IMR-90 (cell line): ENCODE measurements around the gene KRT6C. TPM values are rescaled to one million over a fixed set of nuclear protein-coding genes. Genes with fewer than 3 reads are reported as not detected.

Source experiments
- ATAC-seq: fragments of 200-7000 bp; cut with Tn5 transposase; 2 replicates; pipeline ENCODE4 v1.9.1; 2020; ENCODE audit warnings: low read depth, mild to moderate bottlenecking, moderate library complexity
- BruUV-seq: library from RNA; stranded (reverse); fragments of 400-500 nt; replicated peaks from 2 replicates; lab custom pipeline; 2021; lab: Mats Ljungman, UMichigan
- CTCF ChIA-PET: fragments of 300-600 bp; formaldehyde crosslinking; extraction: SDS; loops from one replicate; lab custom pipeline; 2021; ENCODE audit warnings: antibody characterized with exemption; lab: Yijun Ruan, JAX
- POLR2A ChIA-PET: fragments of 300-600 bp; sonication (Branson Sonifier 250); formaldehyde crosslinking; loops from one replicate; lab custom pipeline; 2022; ENCODE audit warnings: antibody characterized with exemption; ENCODE audit not compliant: unreplicated experiment; lab: Charles Lee
- DNase-seq: peaks from one replicate; pipeline ENCODE4 v3.0.0; 2013
- H2AFZ ChIP-seq: replicated peaks from 2 replicates; pipeline ENCODE3; 2013; ENCODE audit warnings: low read length, mild to moderate bottlenecking; ENCODE audit not compliant: poor library complexity
- H2AK5ac ChIP-seq: 2 replicates; pipeline ENCODE4 v1.6.1; 2013; ENCODE audit warnings: low read depth, low read length, inconsistent platforms
- H2AK9ac ChIP-seq: replicated peaks from 2 replicates; pipeline ENCODE3; 2013; ENCODE audit warnings: mild to moderate bottlenecking, low read depth, low read length, moderate library complexity; ENCODE audit not compliant: poor library complexity
- H2BK120ac ChIP-seq: 2 replicates; pipeline ENCODE4 v1.6.1; 2013; ENCODE audit warnings: low read depth, low read length, inconsistent platforms
- H2BK15ac ChIP-seq: 3 replicates; pipeline ENCODE4 v1.6.1; 2013; ENCODE audit warnings: low read depth, low read length, inconsistent platforms
- H2BK20ac ChIP-seq: 2 replicates; pipeline ENCODE4 v1.6.1; 2013; ENCODE audit warnings: low read depth, mild to moderate bottlenecking, inconsistent platforms, low read length, moderate library complexity
- H2BK5ac ChIP-seq: 2 replicates; pipeline ENCODE4 v1.6.1; 2013; ENCODE audit warnings: mild to moderate bottlenecking, low read depth, low read length, inconsistent platforms; ENCODE audit not compliant: poor library complexity, severe bottlenecking
- H3K14ac ChIP-seq: replicated peaks from 2 replicates; pipeline ENCODE4 v1.6.1; 2013; ENCODE audit warnings: low read depth, low read length, inconsistent platforms
- H3K18ac ChIP-seq: 2 replicates; pipeline ENCODE4 v1.6.1; 2013; ENCODE audit warnings: low read depth, low read length, control low read depth
- H3K23ac ChIP-seq: 2 replicates; pipeline ENCODE4 v1.6.1; 2013; ENCODE audit warnings: low read depth, low read length, inconsistent platforms
- H3K27ac ChIP-seq: 2 replicates; pipeline ENCODE4 v1.5.1; 2013; ENCODE audit warnings: mild to moderate bottlenecking, control low read depth, low read length; ENCODE audit not compliant: insufficient read depth
- H3K27me3 ChIP-seq: 2 replicates; pipeline ENCODE4 v1.6.1; 2013; ENCODE audit warnings: low read length; ENCODE audit not compliant: control insufficient read depth, insufficient read depth
- H3K36me3 ChIP-seq: 2 replicates; pipeline ENCODE4 v1.6.1; 2013; ENCODE audit warnings: low read length, mixed read lengths; ENCODE audit not compliant: control insufficient read depth, insufficient read depth
- H3K4ac ChIP-seq: 2 replicates; pipeline ENCODE4 v1.6.1; 2013; ENCODE audit warnings: low read depth, low read length, inconsistent platforms
- H3K4me1 ChIP-seq: 2 replicates; pipeline ENCODE4 v1.6.1; 2013; ENCODE audit warnings: low read length, mixed read lengths; ENCODE audit not compliant: control insufficient read depth, insufficient read depth
- H3K4me2 ChIP-seq: 2 replicates; pipeline ENCODE4 v1.6.1; 2013; ENCODE audit warnings: low read depth, mild to moderate bottlenecking, control low read depth, low read length, moderate library complexity
- H3K4me3 ChIP-seq: 2 replicates; pipeline ENCODE4 v1.5.1; 2013; ENCODE audit warnings: low read depth, mild to moderate bottlenecking, control low read depth, low read length, moderate library complexity; ENCODE audit not compliant: insufficient read depth
- H3K56ac ChIP-seq: 2 replicates; pipeline ENCODE4 v1.6.1; 2013; ENCODE audit warnings: low read length, inconsistent platforms; ENCODE audit not compliant: insufficient read depth; ENCODE audit errors: extremely low read depth
- H3K79me1 ChIP-seq, 2 experiments: 2 replicates each; pipeline ENCODE4 v1.6.1; 2013; ENCODE audit warnings: low read length in 2 of 2, inconsistent platforms in 1 of 2, low read depth in 1 of 2
- H3K9ac ChIP-seq: 2 replicates; pipeline ENCODE4 v1.6.1; 2013; ENCODE audit warnings: low read depth, low read length, control low read depth
- H3K9me1 ChIP-seq: 2 replicates; pipeline ENCODE4 v1.6.1; 2013; ENCODE audit warnings: low read length, inconsistent platforms; ENCODE audit not compliant: insufficient read depth
- H3K9me3 ChIP-seq: 2 replicates; pipeline ENCODE4 v1.6.1; 2013; ENCODE audit warnings: low read length; ENCODE audit not compliant: control insufficient read depth, insufficient read depth
- H4K20me1 ChIP-seq: 2 replicates; pipeline ENCODE4 v1.6.1; 2013; ENCODE audit warnings: low read length, inconsistent platforms; ENCODE audit not compliant: insufficient read depth
- H4K5ac ChIP-seq: 2 replicates; pipeline ENCODE4 v1.6.1; 2013; ENCODE audit warnings: mild to moderate bottlenecking, low read depth, low read length, control low read depth
- H4K8ac ChIP-seq, 2 experiments: 2 replicates each; pipeline ENCODE4 v1.6.1; 2013; ENCODE audit warnings: low read depth in 2 of 2, low read length in 2 of 2, control low read depth in 1 of 2, inconsistent platforms in 1 of 2
- H4K91ac ChIP-seq: 2 replicates; pipeline ENCODE4 v1.6.1; 2013; ENCODE audit warnings: low read depth, low read length, inconsistent platforms; ENCODE audit not compliant: insufficient read depth
- BHLHE40 ChIP-seq: fragments of 150-350 bp; IDR thresholded peaks from 2 replicates; pipeline ENCODE4 v1.6.1; 2016; ENCODE audit warnings: mild to moderate bottlenecking, low read depth, low read length
- CEBPB ChIP-seq: IDR thresholded peaks from 2 replicates; pipeline ENCODE4 v1.6.1; 2012; ENCODE audit warnings: low read depth, low read length, improper control_type of control experiment
- CHD1 ChIP-seq: IDR thresholded peaks from 2 replicates; pipeline ENCODE4 v1.6.1; 2012; ENCODE audit warnings: low read depth, low read length, improper control_type of control experiment
- FOS ChIP-seq: fragments of 150-350 bp; IDR thresholded peaks from 2 replicates; pipeline ENCODE4 v1.6.1; 2016; ENCODE audit warnings: low read depth, low read length
- MAFK ChIP-seq: IDR thresholded peaks from 2 replicates; pipeline ENCODE4 v1.6.1; 2012; ENCODE audit warnings: low read depth, low read length, improper control_type of control experiment
- MAZ ChIP-seq: IDR thresholded peaks from 2 replicates; pipeline ENCODE4 v1.6.1; 2012; ENCODE audit warnings: low read depth, mild to moderate bottlenecking, low read length, improper control_type of control experiment, moderate library complexity, borderline replicate concordance
- MXI1 ChIP-seq: IDR thresholded peaks from 2 replicates; pipeline ENCODE4 v1.6.1; 2012; ENCODE audit warnings: low read depth, mild to moderate bottlenecking, low read length, moderate library complexity, borderline replicate concordance
- NFE2L2 ChIP-seq: fragments of 150-350 bp; IDR thresholded peaks from 2 replicates; pipeline ENCODE4 v1.6.1; 2016; ENCODE audit warnings: low read depth, mild to moderate bottlenecking, low read length
- POLR2A ChIP-seq: IDR thresholded peaks from 2 replicates; pipeline ENCODE4 v1.6.1; 2012; ENCODE audit warnings: mild to moderate bottlenecking, low read depth, low read length
- RAD21 ChIP-seq: IDR thresholded peaks from 2 replicates; pipeline ENCODE4 v1.6.1; 2012; ENCODE audit warnings: low read length, improper control_type of control experiment
- RCOR1 ChIP-seq: IDR thresholded peaks from 2 replicates; pipeline ENCODE4 v1.6.1; 2012; ENCODE audit warnings: mild to moderate bottlenecking, low read length, improper control_type of control experiment; ENCODE audit not compliant: insufficient replicate concordance
- RFX5 ChIP-seq: IDR thresholded peaks from 2 replicates; pipeline ENCODE4 v1.8.0; 2012; ENCODE audit warnings: low read depth, mild to moderate bottlenecking, low read length, moderate library complexity
- SMC3 ChIP-seq: fragments of 150-350 bp; IDR thresholded peaks from 2 replicates; pipeline ENCODE4 v1.6.1; 2016; ENCODE audit warnings: low read depth, mild to moderate bottlenecking, antibody characterized with exemption, low read length, moderate library complexity
- WGBS, 2 experiments: methylation state at CpG; one replicate each; pipeline versions ENCODE4 v1.1.5 to v1.1.7; 2013; ENCODE audit warnings: missing lambda C conversion rate in 2 of 2; ENCODE audit not compliant: insufficient read length in 1 of 2; ENCODE audit errors: extremely low coverage in 2 of 2; 5-methylcytosine and 5-hydroxymethylcytosine counted together
- dilution Hi-C: fragments of 300-500 bp; cut with HindIII; formaldehyde crosslinking; loops from one replicate; pipeline ENCODE4 v1.14.3; 2018; ENCODE audit warnings: low sequenced_read_pairs; ENCODE audit not compliant: unreplicated experiment
- in situ Hi-C: fragments of 300-500 bp; cut with MboI; formaldehyde crosslinking; loops from 3 replicates; pipeline ENCODE4 v1.14.3; 2019; ENCODE audit warnings: low sequenced_read_pairs, inconsistent platforms, mixed read lengths
- intact Hi-C: fragments of 100-400 bp; cut with micrococcal nuclease; formaldehyde crosslinking; loops from 2 replicates; pipeline ENCODE4 v1.10.0; 2022
- polyA plus RNA-seq, 3 experiments: library from polyadenylated mRNA; depleted of rRNA; stranded (reverse); fragments of >200 nt; gene quantifications; 2 replicates each; pipeline ENCODE4 v1.2.3, GENCODE V29; 2012; ENCODE audit warnings: low replicate concordance in 1 of 3
- total RNA-seq: library from RNA; depleted of rRNA; stranded (reverse); fragments of >200 nt; gene quantifications from 2 replicates; pipeline ENCODE4 v1.2.3, GENCODE V29; 2012
- TF ChIP-seq, protein P1 (sequence below): fragments of 150-350 bp; IDR thresholded peaks from 2 replicates; pipeline ENCODE4 v1.6.1; 2017; ENCODE audit warnings: mild to moderate bottlenecking, antibody characterized with exemption, low read length, low read depth
- TF ChIP-seq, protein P2 (sequence below): conservative IDR thresholded peaks from 2 replicates; pipeline ENCODE4 v1.5.1; 2012; ENCODE audit warnings: mild to moderate bottlenecking, low read depth, low read length, improper control_type of control experiment

KRT6C gene
- total and polyA plus RNA-seq, 2 of the 4 experiments (the other 2 are of a cell fraction): not detected

DNA sequence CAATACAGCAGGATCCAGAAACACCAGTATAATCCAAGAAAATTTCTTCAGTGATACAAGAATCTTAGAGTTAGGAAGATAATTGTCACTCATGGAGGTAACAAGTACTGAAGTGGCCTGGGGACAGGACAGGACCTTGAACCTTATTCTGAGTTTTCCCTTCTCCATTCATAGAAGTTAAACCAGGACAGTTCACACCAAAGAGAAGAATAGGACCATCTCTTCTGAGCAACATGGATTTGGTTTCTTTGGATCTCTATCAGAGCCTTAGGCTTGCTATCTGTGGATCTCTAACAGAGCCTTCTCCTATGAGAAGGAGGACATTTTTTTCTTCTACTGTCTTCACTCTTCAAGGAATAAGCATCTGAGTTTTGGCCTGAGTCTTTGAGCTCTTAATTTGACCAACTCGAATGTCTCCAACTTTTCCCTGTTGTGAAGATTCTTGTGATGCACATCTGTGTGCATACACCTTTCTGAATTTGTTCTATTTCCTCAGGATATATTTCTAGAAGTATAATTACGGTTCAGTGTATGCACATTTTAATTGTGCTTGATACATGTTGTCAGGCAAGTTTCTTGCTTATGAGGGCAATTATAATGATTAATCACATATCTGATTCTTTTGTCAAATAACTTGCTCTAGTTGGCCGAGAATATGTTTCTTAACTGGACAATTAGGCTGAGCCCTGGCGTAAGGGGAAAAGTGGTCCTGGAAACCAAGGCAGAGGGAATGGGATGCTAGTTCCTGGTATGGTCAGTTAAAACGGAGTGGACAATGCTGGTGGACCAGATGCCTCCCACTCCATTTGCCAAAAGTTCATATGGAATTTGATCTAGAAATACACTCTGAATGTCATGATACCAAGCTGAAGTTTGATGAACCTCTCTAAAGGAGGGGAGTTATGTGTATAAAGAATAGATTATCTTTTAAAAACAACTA lies 12.8 kb upstream of the KRT6C start:
- no peak overlapping the region for H4K91ac ChIP-seq
- H4K8ac ChIP-seq: no peak overlapping the region
- intact Hi-C loops: no loop called here
- H3K27ac ChIP-seq: no peak overlapping the region
- no peak overlapping the region for H3K4me2 ChIP-seq
- H3K9ac ChIP-seq: no peak overlapping the region
- H3K27me3 ChIP-seq: peaks cover 5% of the 10 kb centered on the region
- H3K79me1 ChIP-seq: no peaks in the 10 kb centered on the region
- no TSS peak for BruUV-seq
- no peak overlapping the region for H3K14ac ChIP-seq
- H2BK5ac ChIP-seq: no peak overlapping the region
- H2BK120ac ChIP-seq: no peak overlapping the region
- no peaks in the 10 kb centered on the region for H3K9me3 ChIP-seq
- H3K9me1 ChIP-seq: no peaks in the 10 kb centered on the region
- H2AFZ ChIP-seq: no peak overlapping the region
- no peaks in the 10 kb centered on the region for H3K4me1 ChIP-seq
- H3K18ac ChIP-seq: no peak overlapping the region
- H3K36me3 ChIP-seq: no peaks in the 10 kb centered on the region
- DNase-seq (no peak), ATAC-seq (no peak)
- no peak overlapping the region for H2BK15ac ChIP-seq
- H4K5ac ChIP-seq: no peak overlapping the region
- H2BK20ac ChIP-seq: no peak overlapping the region
- no peaks in the 10 kb centered on the region for H4K20me1 ChIP-seq
- CTCF ChIA-PET: no interaction called here
- WGBS, 2 experiments: no CpG with 5 or more reads among the region's 5 CpGs
- no peak overlapping the region for H3K4ac ChIP-seq
- H3K4me3 ChIP-seq: no peak overlapping the region
- H2AK5ac ChIP-seq: no peak overlapping the region
- in situ Hi-C loops: no loop called here
- no peak overlapping the region for H3K23ac ChIP-seq
- POLR2A ChIA-PET: no interaction called here
- no peak overlapping the region for H3K56ac ChIP-seq
- dilution Hi-C loops: no loop called here
- H2AK9ac ChIP-seq: no peak overlapping the region
- TF ChIP-seq CHD1 (no peak), NFE2L2 (no peak), SMC3 (no peak), MXI1 (no peak), MAFK (no peak), RAD21 (no peak), FOS (no peak), RFX5 (no peak), BHLHE40 (no peak), CEBPB (no peak), MAZ (no peak), RCOR1 (no peak), POLR2A (no peak)
- TF ChIP-seq, protein P1, sequence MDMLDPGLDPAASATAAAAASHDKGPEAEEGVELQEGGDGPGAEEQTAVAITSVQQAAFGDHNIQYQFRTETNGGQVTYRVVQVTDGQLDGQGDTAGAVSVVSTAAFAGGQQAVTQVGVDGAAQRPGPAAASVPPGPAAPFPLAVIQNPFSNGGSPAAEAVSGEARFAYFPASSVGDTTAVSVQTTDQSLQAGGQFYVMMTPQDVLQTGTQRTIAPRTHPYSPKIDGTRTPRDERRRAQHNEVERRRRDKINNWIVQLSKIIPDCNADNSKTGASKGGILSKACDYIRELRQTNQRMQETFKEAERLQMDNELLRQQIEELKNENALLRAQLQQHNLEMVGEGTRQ: no peak
- TF ChIP-seq, protein P2, sequence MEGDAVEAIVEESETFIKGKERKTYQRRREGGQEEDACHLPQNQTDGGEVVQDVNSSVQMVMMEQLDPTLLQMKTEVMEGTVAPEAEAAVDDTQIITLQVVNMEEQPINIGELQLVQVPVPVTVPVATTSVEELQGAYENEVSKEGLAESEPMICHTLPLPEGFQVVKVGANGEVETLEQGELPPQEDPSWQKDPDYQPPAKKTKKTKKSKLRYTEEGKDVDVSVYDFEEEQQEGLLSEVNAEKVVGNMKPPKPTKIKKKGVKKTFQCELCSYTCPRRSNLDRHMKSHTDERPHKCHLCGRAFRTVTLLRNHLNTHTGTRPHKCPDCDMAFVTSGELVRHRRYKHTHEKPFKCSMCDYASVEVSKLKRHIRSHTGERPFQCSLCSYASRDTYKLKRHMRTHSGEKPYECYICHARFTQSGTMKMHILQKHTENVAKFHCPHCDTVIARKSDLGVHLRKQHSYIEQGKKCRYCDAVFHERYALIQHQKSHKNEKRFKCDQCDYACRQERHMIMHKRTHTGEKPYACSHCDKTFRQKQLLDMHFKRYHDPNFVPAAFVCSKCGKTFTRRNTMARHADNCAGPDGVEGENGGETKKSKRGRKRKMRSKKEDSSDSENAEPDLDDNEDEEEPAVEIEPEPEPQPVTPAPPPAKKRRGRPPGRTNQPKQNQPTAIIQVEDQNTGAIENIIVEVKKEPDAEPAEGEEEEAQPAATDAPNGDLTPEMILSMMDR: no peak
